Activated CD4-positive, alpha-beta T cell treated with anti-CD3 and anti-CD28 coated beads for 36 hours (primary cell): ENCODE measurements around the gene DCAF6. TPM values are rescaled to one million over a fixed set of nuclear protein-coding genes. Genes with fewer than 3 reads are reported as not detected.

Source experiments
- ATAC-seq: fragments of 200-7000 bp; cut with Tn5 transposase; one replicate; pipeline ENCODE4 v1.10.0; 2021; ENCODE audit warnings: mild to moderate bottlenecking, moderate library complexity
- CTCF ChIA-PET: fragments of 350-600 bp; sonication (Branson Sonifier 250); formaldehyde crosslinking; loops from one replicate; lab custom pipeline; 2021; ENCODE audit warnings: antibody characterized with exemption; lab: Charles Lee
- POLR2A ChIA-PET: fragments of 350-600 bp; sonication (Branson Sonifier 250); formaldehyde crosslinking; loops from one replicate; lab custom pipeline; 2021; ENCODE audit warnings: antibody characterized with exemption, inconsistent platforms; lab: Charles Lee
- DNase-seq: peaks from one replicate; pipeline ENCODE4 v3.0.0-alpha.2; 2020
- H3K27ac Mint-ChIP-seq: one replicate; pipeline ENCODE4 v1.8.0; 2021; ENCODE audit warnings: mixed read lengths
- H3K27me3 Mint-ChIP-seq: one replicate; pipeline ENCODE4 v1.8.0; 2021; ENCODE audit warnings: mixed read lengths
- H3K36me3 Mint-ChIP-seq: one replicate; pipeline ENCODE4 v1.8.0; 2021; ENCODE audit warnings: low read depth, mixed read lengths
- H3K4me1 Mint-ChIP-seq: one replicate; pipeline ENCODE4 v1.8.0; 2021; ENCODE audit warnings: mixed read lengths
- H3K4me3 Mint-ChIP-seq: one replicate; pipeline ENCODE4 v1.8.0; 2021; ENCODE audit warnings: mild to moderate bottlenecking, moderate library complexity, mixed read lengths
- H3K9me3 Mint-ChIP-seq: one replicate; pipeline ENCODE4 v1.8.0; 2021; ENCODE audit warnings: low read depth, mixed read lengths
- intact Hi-C, 2 experiments: fragments of 100-400 bp; cut with DNase I in 1 of 2; cut with micrococcal nuclease in 1 of 2; formaldehyde crosslinking; loops; one replicate each; pipeline versions ENCODE4 v1.14.2 to v1.15.1; 2022 to 2024; cut with DNase I, micrococcal nuclease
- total RNA-seq, 2 experiments: library from RNA; stranded (reverse); gene quantifications; one replicate each; pipeline ENCODE4 v1.2.3, GENCODE V29; 2021

Gene DCAF6
- total RNA-seq, 2 experiments from 2014 or later, result 25.6 to 28.8 TPM

- Mint-ChIP-seq H3K36me3 (no peaks in the 10 kb centered on the region), H3K27ac (peak overlapping the region; percentile 97), H3K4me1 (peaks cover 32% of the 10 kb centered on the region), H3K27me3 (no peaks in the 10 kb centered on the region), H3K4me3 (peak overlapping the region; percentile 89), H3K9me3 (no peaks in the 10 kb centered on the region)
- ATAC-seq (peak; percentile 17), DNase-seq (peak; percentile 62)
- POLR2A ChIA-PET, result interaction anchor here (0.6 to 1.0 kb wide), 4 partner anchors 21 to 1531 kb away, joined by 3 to 5 read pairs (median 4); no protein-coding TSS in a partner anchor
- CTCF ChIA-PET, result interaction anchor here (0.6 to 3.0 kb wide), 6 partner anchors 19 to 380 kb away, joined by 3 to 9 read pairs (median 4); no protein-coding TSS in a partner anchor
- intact Hi-C loops, result loop anchor here (1.0 to 10.0 kb wide), 15 partner anchors 132 to 1432 kb away; partner anchors contain the start of genes NME7 (in 1 of the 2), POGK (in 1 of the 2), POU2F1 (in 1 of the 2) and RCSD1 (in 1 of the 2)
These were observed 1.0 kb upstream of the DCAF6 start for GRCh38 chr1:167935216-167936067.

- Mint-ChIP-seq H3K9me3 (no peaks in the 10 kb centered on the region), H3K4me3 (peak within 1 kb of the TSS; percentile 89), H3K36me3 (no peaks in the 10 kb centered on the region), H3K4me1 (peaks cover 37% of the 10 kb centered on the region), H3K27me3 (no peaks in the 10 kb centered on the region), H3K27ac (peak within 1 kb of the TSS; percentile 97)
- POLR2A ChIA-PET, result interaction anchor here (0.8 to 1.4 kb wide), 3 partner anchors 38 to 288 kb away, joined by 3 to 5 read pairs (median 4); no protein-coding TSS in a partner anchor
- peak; percentile 81 for DNase-seq
- ATAC-seq, result peak; percentile 5
- CTCF ChIA-PET, result interaction anchor here (0.6 to 1.3 kb wide), 3 partner anchors 8 to 404 kb away, joined by 3 read pairs; no protein-coding TSS in a partner anchor
- intact Hi-C loops, result loop anchor here (1.0 to 10.0 kb wide), 16 partner anchors 134 to 1430 kb away; partner anchors contain the start of genes RCSD1 (in 2 of the 2), NME7 (in 1 of the 2), POGK (in 1 of the 2) and POU2F1 (in 1 of the 2)
These were observed 636 bp downstream of the DCAF6 start, which contains the start of gene MPC2 for GRCh38 chr1:167936930-167937708. Gene MPC2, minus strand, starts transcription at chr1:167937072. Its CDS starts 1,231 bp downstream, at chr1:167935841.

- POLR2A ChIA-PET, result no interaction called here
- Mint-ChIP-seq H3K27ac (peak overlapping the region; percentile 95), H3K9me3 (no peaks in the 10 kb centered on the region), H3K27me3 (no peaks in the 10 kb centered on the region), H3K4me3 (peak overlapping the region; percentile 89), H3K36me3 (no peaks in the 10 kb centered on the region), H3K4me1 (peaks cover 33% of the 10 kb centered on the region)
- intact Hi-C loops, result loop anchor here (1.0 to 10.0 kb wide), 10 partner anchors 135 to 1103 kb away; partner anchors contain the start of genes RCSD1 (in 2 of the 2), POGK (in 1 of the 2), TADA1 (in 1 of the 2) and TIPRL (in 1 of the 2)
- ATAC-seq, result no peak
- DNase-seq, result no peak
- CTCF ChIA-PET, result interaction anchor here (0.6 to 1.3 kb wide), 4 partner anchors 9 to 404 kb away, joined by 3 to 4 read pairs (median 3); no protein-coding TSS in a partner anchor
These were observed 1.2 kb downstream of the DCAF6 start for GRCh38 chr1:167937709-167938010.

GRCh38 chr1:167938080-167938636 lies 1.7 kb downstream of the DCAF6 start:
- DNase-seq (no peak), ATAC-seq (no peak)
- POLR2A ChIA-PET, result no interaction called here
- H3K27ac Mint-ChIP-seq, result peak overlapping the region; percentile 48
- intact Hi-C loops, result loop anchor here (5.0 to 10.0 kb wide), 7 partner anchors 136 to 1103 kb away; partner anchors contain the start of genes POGK (in 1 of the 2), RCSD1 (in 1 of the 2) and TIPRL (in 1 of the 2)
- no peaks in the 10 kb centered on the region for H3K9me3 Mint-ChIP-seq
- H3K4me3 Mint-ChIP-seq, result peak overlapping the region; percentile 89
- H3K4me1 Mint-ChIP-seq, result peaks cover 29% of the 10 kb centered on the region
- CTCF ChIA-PET, result interaction anchor here (0.9 to 1.3 kb wide), 3 partner anchors 144 to 405 kb away, joined by 3 to 4 read pairs (median 4); no protein-coding TSS in a partner anchor
- H3K36me3 Mint-ChIP-seq, result no peaks in the 10 kb centered on the region
- no peaks in the 10 kb centered on the region for H3K27me3 Mint-ChIP-seq

- Mint-ChIP-seq H3K27me3 (no peaks in the 10 kb centered on the region), H3K4me3 (no peak overlapping the region), H3K36me3 (peaks cover 6% of the 10 kb centered on the region), H3K27ac (no peak overlapping the region), H3K4me1 (peaks cover 19% of the 10 kb centered on the region), H3K9me3 (peaks cover 4% of the 10 kb centered on the region)
- CTCF ChIA-PET, result interaction anchor here (1.0 to 1.6 kb wide), 2 partner anchors 144 to 387 kb away, joined by 3 read pairs; partner anchors contain the start of gene CREG1
- ATAC-seq (no peak), DNase-seq (no peak)
- intact Hi-C loops, result no loop called here
- POLR2A ChIA-PET, result no interaction called here
These were observed 3.8 kb downstream of the DCAF6 start for GRCh38 chr1:167940264-167940663.

GRCh38 chr1:167943541-167943940 lies 7.1 kb downstream of the DCAF6 start:
- H3K36me3 Mint-ChIP-seq, result peaks cover 9% of the 10 kb centered on the region
- peaks cover 4% of the 10 kb centered on the region for H3K9me3 Mint-ChIP-seq
- DNase-seq, result no peak
- POLR2A ChIA-PET, result no interaction called here
- H3K27me3 Mint-ChIP-seq, result no peaks in the 10 kb centered on the region
- no peak for ATAC-seq
- no peak overlapping the region for H3K27ac Mint-ChIP-seq
- CTCF ChIA-PET, result no interaction called here
- peaks cover 31% of the 10 kb centered on the region for H3K4me1 Mint-ChIP-seq
- intact Hi-C loops, result no loop called here
- no peak overlapping the region for H3K4me3 Mint-ChIP-seq

- ChIA-PET CTCF (no interaction called here), POLR2A (no interaction called here)
- Mint-ChIP-seq H3K27ac (peak overlapping the region; percentile 22), H3K36me3 (peaks cover 16% of the 10 kb centered on the region), H3K4me3 (no peak overlapping the region), H3K4me1 (peaks cover 36% of the 10 kb centered on the region), H3K27me3 (no peaks in the 10 kb centered on the region), H3K9me3 (peaks cover 4% of the 10 kb centered on the region)
- DNase-seq (no peak), ATAC-seq (no peak)
- intact Hi-C loops, result loop anchor here in 1 of 2 experiments (2.0 kb wide), 1 partner anchor 21 kb away; no protein-coding TSS in a partner anchor
These were observed 11.2 kb downstream of the DCAF6 start for GRCh38 chr1:167947733-167948132.

- intact Hi-C loops, result loop anchor here in 1 of 2 experiments (2.0 kb wide), 1 partner anchor 19 kb away; no protein-coding TSS in a partner anchor
- CTCF ChIA-PET, result interaction anchor here (0.6 to 2.1 kb wide), 5 partner anchors 10 to 181 kb away, joined by 3 to 5 read pairs (median 3); no protein-coding TSS in a partner anchor
These were observed 13.3 kb downstream of the DCAF6 start for GRCh38 chr1:167949785-167950184.

GRCh38 chr1:167950569-167950968 lies 14.1 kb downstream of the DCAF6 start:
- H3K36me3 Mint-ChIP-seq, result peaks cover 34% of the 10 kb centered on the region
- no peaks in the 10 kb centered on the region for H3K27me3 Mint-ChIP-seq
- no peak for ATAC-seq
- no peak overlapping the region for H3K27ac Mint-ChIP-seq
- ChIA-PET POLR2A (no interaction called here), CTCF (interaction anchor here (2.1 kb wide), 1 partner anchor 10 kb away, joined by 5 read pairs; no protein-coding TSS in a partner anchor)
- no peaks in the 10 kb centered on the region for H3K9me3 Mint-ChIP-seq
- H3K4me1 Mint-ChIP-seq, result peaks cover 27% of the 10 kb centered on the region
- no peak for DNase-seq
- H3K4me3 Mint-ChIP-seq, result no peak overlapping the region
- intact Hi-C loops, result no loop called here

More at GRCh38 chr1:167949785-167950184, 13.3 kb downstream of the DCAF6 start:
- DNase-seq (no peak), ATAC-seq (no peak)
- H3K27me3 Mint-ChIP-seq, result no peaks in the 10 kb centered on the region
- no peak overlapping the region for H3K4me3 Mint-ChIP-seq
- H3K4me1 Mint-ChIP-seq, result peaks cover 32% of the 10 kb centered on the region
- no peaks in the 10 kb centered on the region for H3K9me3 Mint-ChIP-seq
- peaks cover 27% of the 10 kb centered on the region for H3K36me3 Mint-ChIP-seq
- POLR2A ChIA-PET, result no interaction called here
- H3K27ac Mint-ChIP-seq, result no peak overlapping the region

- Mint-ChIP-seq H3K9me3 (no peaks in the 10 kb centered on the region), H3K36me3 (peaks cover 37% of the 10 kb centered on the region), H3K4me1 (peaks cover 23% of the 10 kb centered on the region), H3K4me3 (no peak overlapping the region), H3K27me3 (no peaks in the 10 kb centered on the region), H3K27ac (no peak overlapping the region)
- ChIA-PET POLR2A (no interaction called here), CTCF (interaction anchor here (0.8 kb wide), 1 partner anchor 9 kb away, joined by 3 read pairs; no protein-coding TSS in a partner anchor)
- ATAC-seq (no peak), DNase-seq (no peak)
- intact Hi-C loops, result no loop called here
These were observed 19.4 kb downstream of the DCAF6 start for GRCh38 chr1:167955915-167956314.
